Measurements from ENCODE around the gene CPE. TPM values are rescaled to one million over a fixed set of nuclear protein-coding genes. Genes with fewer than 3 reads are reported as not detected.

The CPE gene
- total and polyA plus RNA-seq, 2 donors (not counting 3 experiments of a cell fraction or from before 2014, with no cell fraction given) = 2.7 to 9.2 TPM

DNA sequence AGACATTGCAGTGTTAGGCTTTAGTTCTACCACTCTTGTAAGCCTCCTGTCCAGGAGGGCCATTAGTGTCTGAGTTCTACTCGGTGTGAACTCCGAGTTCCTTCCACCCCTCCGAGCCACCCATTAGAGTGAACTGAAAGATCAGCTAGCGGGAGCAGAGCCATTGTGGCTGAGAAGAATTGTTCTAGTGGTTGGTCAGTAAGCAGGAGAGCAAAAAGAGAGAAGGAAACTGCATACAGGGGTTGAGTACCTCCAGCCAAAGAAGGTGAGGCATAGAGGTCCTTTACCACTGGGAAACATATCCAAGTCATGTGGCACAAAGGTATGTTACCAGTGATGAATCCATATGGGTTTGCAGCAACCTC, 96.9 kb downstream of the CPE start:
- no peaks in the 10 kb centered on the region for H3K27me3 ChIP-seq (ENCODE audit: control insufficient read depth in 2 of 2, insufficient read depth in 2 of 2, low read length in 2 of 2)
- BruUV-seq (replicated peaks) = no TSS peak
- no peak overlapping the region for H3K4me2 ChIP-seq (ENCODE audit: insufficient read depth, low read length)
- H3K4me3 ChIP-seq (replicated peaks in 1 of 3; ENCODE audit: insufficient read depth in 1 of 3, low read depth in 1 of 3, low read length in 3 of 3) = no peak overlapping the region
- TF ChIP-seq GATA2 (IDR thresholded peaks at IDR 0.05; ENCODE audit: insufficient read depth, insufficient read length, low read depth, low read length) = no peak
- no peak for TF ChIP-seq FOS (IDR thresholded peaks at IDR 0.05; ENCODE audit: borderline replicate concordance, insufficient read depth, low read length)
- TF ChIP-seq, protein P1, sequence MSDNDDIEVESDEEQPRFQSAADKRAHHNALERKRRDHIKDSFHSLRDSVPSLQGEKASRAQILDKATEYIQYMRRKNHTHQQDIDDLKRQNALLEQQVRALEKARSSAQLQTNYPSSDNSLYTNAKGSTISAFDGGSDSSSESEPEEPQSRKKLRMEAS (IDR thresholded peaks at IDR 0.05; ENCODE audit: insufficient read depth, insufficient read length) = no peak
- TF ChIP-seq CTCF (IDR thresholded peaks at IDR 0.05; ENCODE audit: extremely low read depth in 1 of 2, insufficient read depth in 1 of 2, low read depth in 1 of 2, low read length in 2 of 2) = no peak
- TF ChIP-seq POLR2AphosphoS5 (IDR thresholded peaks at IDR 0.05; ENCODE audit: insufficient read depth, low read depth, low read length) = no peak
- no peak for TF ChIP-seq JUN (IDR thresholded peaks at IDR 0.05; ENCODE audit: borderline replicate concordance, insufficient read depth, insufficient read length, low read depth)
- TF ChIP-seq MYC (IDR thresholded peaks at IDR 0.05; ENCODE audit: low read depth, low read length) = no peak
- TF ChIP-seq POLR2A (IDR thresholded peaks at IDR 0.05; ENCODE audit: low read depth, low read length) = no peak
- no peak for TF ChIP-seq EZH2 (IDR thresholded peaks at IDR 0.05; ENCODE audit: borderline replicate concordance, low read depth, low read length, severe bottlenecking)
- no peak for FAIRE-seq
- intact Hi-C loops (cut with micrococcal nuclease) (no loop called here), dilution Hi-C loops (cut with MboI; ENCODE audit: extremely low pct_ligation_motif_present, low sequenced_read_pairs) (no loop called here)
- no peak overlapping the region for H3K9ac ChIP-seq (replicated peaks; ENCODE audit: extremely low read depth, insufficient read depth, low read length)
- ChIA-PET CTCF (no interaction called here), POLR2A (no interaction called here)
- H4K20me1 ChIP-seq (replicated peaks; ENCODE audit: control insufficient read depth, extremely low read depth, insufficient read depth, low read length) = no peaks in the 10 kb centered on the region
- H2AFZ ChIP-seq (ENCODE audit: low read depth, low read length) = no peak overlapping the region
- no peaks in the 10 kb centered on the region for H3K36me3 ChIP-seq (ENCODE audit: control insufficient read depth in 2 of 2, extremely low read depth in 1 of 2, insufficient read depth in 2 of 2, low read length in 2 of 2)
- H3K9me1 ChIP-seq (replicated peaks; ENCODE audit: control insufficient read depth, extremely low read depth, insufficient read depth, low read length) = no peaks in the 10 kb centered on the region
- no peak for DNase-seq (ENCODE audit: low read depth, low spot score)
- H3K4me1 ChIP-seq (ENCODE audit: control insufficient read depth, extremely low read depth, insufficient read depth, low read length) = no peaks in the 10 kb centered on the region
- H3K9me3 ChIP-seq (replicated peaks; ENCODE audit: control insufficient read depth, insufficient read depth, low read length) = no peaks in the 10 kb centered on the region
- no peaks in the 10 kb centered on the region for H3K79me2 ChIP-seq (ENCODE audit: control insufficient read depth, insufficient read depth, low read length)
- no peak overlapping the region for H3K27ac ChIP-seq (ENCODE audit: insufficient read depth, low read depth, low read length)

Measured in endothelial cell of umbilical vein (primary cell).